Smooth muscle cell (in vitro differentiated cells): Measurements from ENCODE around the gene MBOAT1. TPM values are rescaled to one million over a fixed set of nuclear protein-coding genes. Genes with fewer than 3 reads are reported as not detected.

Source experiments
- DNase-seq: peaks from one replicate; lab custom pipeline; 2025; ENCODE audit not compliant: unreplicated experiment; lab: John Stamatoyannopoulos, UW
- H2AFZ ChIP-seq: fragments of 200-600 bp; sonication (generic); 2 replicates; pipeline ENCODE4 v1.6.0; 2016; ENCODE audit warnings: antibody characterized with exemption, low read depth, mild to moderate bottlenecking
- H3F3A ChIP-seq: fragments of 200-600 bp; sonication (generic); 2 replicates; pipeline ENCODE4 v1.6.0; 2017; ENCODE audit warnings: antibody characterized with exemption, low read depth
- H3K27ac ChIP-seq: fragments of 200-600 bp; sonication (generic); 2 replicates; pipeline ENCODE4 v1.5.1; 2016; ENCODE audit warnings: low read depth, mild to moderate bottlenecking
- H3K27me3 ChIP-seq: fragments of 200-600 bp; sonication (generic); 2 replicates; pipeline ENCODE4 v1.6.1; 2016; ENCODE audit warnings: low read depth, mild to moderate bottlenecking
- H3K36me3 ChIP-seq: fragments of 200-600 bp; sonication (generic); 2 replicates; pipeline ENCODE4 v1.5.1; 2016; ENCODE audit warnings: low read depth
- H3K4me1 ChIP-seq: fragments of 200-600 bp; sonication (generic); 2 replicates; pipeline ENCODE4 v1.5.1; 2016; ENCODE audit warnings: low read depth
- H3K4me2 ChIP-seq: fragments of 200-600 bp; sonication (generic); 2 replicates; pipeline ENCODE4 v1.6.0; 2016; ENCODE audit warnings: mild to moderate bottlenecking
- H3K4me3 ChIP-seq: fragments of 200-600 bp; sonication (generic); 2 replicates; pipeline ENCODE4 v1.5.1; 2016; ENCODE audit warnings: mild to moderate bottlenecking
- H3K79me2 ChIP-seq: fragments of 200-600 bp; sonication (generic); 2 replicates; pipeline ENCODE4 v1.6.0; 2016; ENCODE audit warnings: low read depth, mild to moderate bottlenecking
- H3K9ac ChIP-seq: fragments of 200-600 bp; sonication (generic); 2 replicates; pipeline ENCODE4 v1.6.0; 2016; ENCODE audit warnings: low read depth
- H3K9me3 ChIP-seq: fragments of 200-600 bp; sonication (generic); replicated peaks from 2 replicates; pipeline ENCODE4 v1.5.1; 2016; ENCODE audit warnings: low read depth
- H4K20me1 ChIP-seq: fragments of 200-600 bp; sonication (generic); 2 replicates; pipeline ENCODE4 v1.6.0; 2016; ENCODE audit warnings: low read depth
- CTCF ChIP-seq: fragments of 200-600 bp; sonication (generic); IDR thresholded peaks from 2 replicates; pipeline ENCODE4 v1.5.1; 2017; ENCODE audit warnings: borderline replicate concordance, mild to moderate bottlenecking, antibody characterized with exemption; ENCODE audit not compliant: insufficient read depth, poor library complexity, severe bottlenecking
- WGBS: methylation state at CpG from one replicate; pipeline ENCODE4 v1.1.7; 2016; ENCODE audit warnings: low lambda C conversion rate; 5-methylcytosine and 5-hydroxymethylcytosine counted together
- polyA plus RNA-seq: library from polyadenylated mRNA; unstranded; fragments of >200 nt; fragmentation: Nextera tagmentation; extraction: Ambion mirVana; gene quantifications from 2 replicates; pipeline ENCODE4 v1.2.1, GENCODE V29; 2016
- total RNA-seq: library from RNA; depleted of rRNA; stranded (reverse); fragments of >200 nt; gene quantifications from 2 replicates; pipeline ENCODE4 v1.2.3, GENCODE V29; 2014

MBOAT1 gene
- total and polyA plus RNA-seq, 2 experiments from 2014 or later = 0.73 to 2.5 TPM

- Histone ChIP-seq H3K4me2 (no peak overlapping the region), H3K9me3 (no peaks in the 10 kb centered on the region), H3K4me3 (no peak overlapping the region), H2AFZ (peak overlapping the region; percentile 63), H3K27me3 (no peaks in the 10 kb centered on the region), H3K9ac (no peak overlapping the region), H3K4me1 (no peaks in the 10 kb centered on the region), H3K36me3 (no peaks in the 10 kb centered on the region), H3K27ac (no peak overlapping the region), H3K79me2 (no peaks in the 10 kb centered on the region), H3F3A (no peaks in the 10 kb centered on the region), H4K20me1 (no peaks in the 10 kb centered on the region)
- WGBS = 84% methylated on average over 5 of the region's 5 CpGs
- DNase-seq = no peak
- TF ChIP-seq CTCF = no peak
Measured at GRCh38 chr6:20159781-20160540, 52.3 kb downstream of the MBOAT1 start.

GRCh38 chr6:20159098-20159497 lies 53.2 kb downstream of the MBOAT1 start:
- WGBS = 74% methylated on average over 4 of the region's 4 CpGs
- Histone ChIP-seq H3F3A (no peaks in the 10 kb centered on the region), H3K36me3 (no peaks in the 10 kb centered on the region), H3K4me1 (no peaks in the 10 kb centered on the region), H4K20me1 (no peaks in the 10 kb centered on the region), H3K27me3 (no peaks in the 10 kb centered on the region), H3K4me3 (no peak overlapping the region), H3K27ac (no peak overlapping the region), H3K4me2 (no peak overlapping the region), H2AFZ (no peak overlapping the region), H3K9me3 (no peaks in the 10 kb centered on the region), H3K79me2 (no peaks in the 10 kb centered on the region), H3K9ac (no peak overlapping the region)
- DNase-seq = no peak
- TF ChIP-seq CTCF = no peak

GRCh38 chr6:20158676-20159075 lies 53.6 kb downstream of the MBOAT1 start:
- Histone ChIP-seq H3K36me3 (no peaks in the 10 kb centered on the region), H3K9ac (no peak overlapping the region), H3K9me3 (no peaks in the 10 kb centered on the region), H3K4me3 (no peak overlapping the region), H3K27ac (no peak overlapping the region), H3K4me1 (no peaks in the 10 kb centered on the region), H3K79me2 (no peaks in the 10 kb centered on the region), H3K4me2 (no peak overlapping the region), H4K20me1 (no peaks in the 10 kb centered on the region), H3K27me3 (no peaks in the 10 kb centered on the region), H3F3A (no peaks in the 10 kb centered on the region), H2AFZ (no peak overlapping the region)
- DNase-seq = no peak
- TF ChIP-seq CTCF = no peak
- WGBS = 71% methylated on average over 4 of the region's 4 CpGs

- Histone ChIP-seq H3K27me3 (no peaks in the 10 kb centered on the region), H3K4me3 (no peak overlapping the region), H3K79me2 (no peaks in the 10 kb centered on the region), H2AFZ (no peak overlapping the region), H3K27ac (no peak overlapping the region), H4K20me1 (no peaks in the 10 kb centered on the region), H3K4me1 (no peaks in the 10 kb centered on the region), H3K36me3 (no peaks in the 10 kb centered on the region), H3K4me2 (no peak overlapping the region), H3F3A (no peaks in the 10 kb centered on the region), H3K9me3 (no peaks in the 10 kb centered on the region), H3K9ac (no peak overlapping the region)
- TF ChIP-seq CTCF = no peak
- WGBS = 71% methylated on average over 2 of the region's 2 CpGs
- no peak for DNase-seq
Measured at GRCh38 chr6:20156824-20157223, 55.4 kb downstream of the MBOAT1 start.
